ENCODE data around the gene ADGRG4.

DNA sequence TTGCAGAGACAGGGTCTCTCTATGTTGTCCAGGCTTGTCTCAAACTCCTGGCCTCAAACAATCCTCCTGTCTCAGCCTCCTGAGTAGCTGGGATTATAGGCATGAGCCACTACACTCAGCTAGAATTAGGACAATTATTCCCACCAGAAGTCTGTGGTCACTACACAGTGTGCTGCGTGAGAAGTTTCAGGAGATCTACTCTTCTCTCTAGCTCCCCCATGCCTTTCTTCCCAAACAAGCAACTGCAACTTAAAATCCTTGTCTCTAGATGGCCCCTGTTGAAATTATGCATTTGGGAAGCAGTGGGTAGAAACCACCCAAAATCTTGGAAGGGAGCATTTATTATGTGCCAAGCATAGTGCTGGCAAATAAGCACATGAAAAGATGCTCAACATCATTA lies 28.4 kb upstream of the ADGRG4 start:
- no peak for TF ChIP-seq RELA (CRISPR knock-in tag; IDR thresholded peaks at IDR 0.05; ENCODE audit: borderline replicate concordance)
- TF ChIP-seq, protein P1, sequence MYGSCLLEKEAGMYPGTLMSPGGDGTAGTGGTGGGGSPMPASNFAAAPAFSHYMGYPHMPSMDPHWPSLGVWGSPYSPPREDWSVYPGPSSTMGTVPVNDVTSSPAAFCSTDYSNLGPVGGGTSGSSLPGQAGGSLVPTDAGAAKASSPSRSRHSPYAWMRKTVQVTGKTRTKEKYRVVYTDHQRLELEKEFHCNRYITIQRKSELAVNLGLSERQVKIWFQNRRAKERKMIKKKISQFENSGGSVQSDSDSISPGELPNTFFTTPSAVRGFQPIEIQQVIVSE (CRISPR knock-in tag; IDR thresholded peaks at IDR 0.05; ENCODE audit: borderline replicate concordance) = no peak

Measured in WTC11 (cell line).